Karpas-422 (cell line): ENCODE data around the gene PLA2G2C. TPM values are rescaled to one million over a fixed set of nuclear protein-coding genes. Genes with fewer than 3 reads are reported as not detected.

Experiments
- DNase-seq: peaks from one replicate; pipeline ENCODE4 v3.0.0-alpha.2; 2015
- H2AFZ ChIP-seq: fragments of 200-600 bp; sonication (generic); 2 replicates; pipeline ENCODE4 v1.6.1; 2014; ENCODE audit warnings: antibody characterized with exemption, low read length, mixed read lengths
- H3K27ac ChIP-seq: fragments of 200-600 bp; sonication (generic); 2 replicates; pipeline ENCODE4 v1.5.1; 2014; ENCODE audit warnings: mild to moderate bottlenecking, low read length, moderate library complexity
- H3K27me3 ChIP-seq: fragments of 200-600 bp; sonication (generic); 2 replicates; pipeline ENCODE4 v1.6.1; 2014; ENCODE audit warnings: low read length, mixed read lengths
- H3K36me3 ChIP-seq: fragments of 200-600 bp; sonication (generic); 2 replicates; pipeline ENCODE4 v1.6.1; 2014; ENCODE audit warnings: low read length, mixed read lengths; ENCODE audit not compliant: insufficient read depth
- H3K4me1 ChIP-seq: fragments of 200-600 bp; sonication (generic); 2 replicates; pipeline ENCODE4 v1.6.1; 2014; ENCODE audit warnings: mild to moderate bottlenecking, low read length, mixed read lengths
- H3K4me2 ChIP-seq: fragments of 200-600 bp; sonication (generic); 2 replicates; pipeline ENCODE4 v1.6.1; 2014; ENCODE audit warnings: low read length, low read depth, mild to moderate bottlenecking; ENCODE audit not compliant: poor library complexity, severe bottlenecking
- H3K4me3 ChIP-seq: fragments of 200-600 bp; sonication (generic); 2 replicates; pipeline ENCODE4 v1.5.1; 2014; ENCODE audit warnings: mild to moderate bottlenecking, antibody characterized with exemption, low read length, mixed read lengths
- H3K79me2 ChIP-seq: fragments of 200-600 bp; sonication (generic); 2 replicates; pipeline ENCODE4 v1.6.1; 2014; ENCODE audit warnings: mild to moderate bottlenecking, low read length, mixed read lengths
- H3K9ac ChIP-seq: fragments of 200-600 bp; sonication (generic); 2 replicates; pipeline ENCODE4 v1.6.0; 2014; ENCODE audit warnings: low read length
- H3K9me2 ChIP-seq: fragments of 200-600 bp; sonication (generic), shearing (Covaris generic); replicated peaks from 2 replicates; pipeline ENCODE4 v1.6.0; 2014; ENCODE audit warnings: mild to moderate bottlenecking, low read length, moderate library complexity; ENCODE audit not compliant: insufficient read depth
- H3K9me3 ChIP-seq: fragments of 300-700, 200-600 bp; sonication (generic); 2 replicates; pipeline ENCODE4 v1.6.1; 2014; ENCODE audit warnings: low read length, mixed read lengths
- H4K20me1 ChIP-seq: fragments of 200-600 bp; sonication (generic); 2 replicates; pipeline ENCODE4 v1.6.1; 2014; ENCODE audit warnings: mild to moderate bottlenecking, antibody characterized with exemption, low read length, low read depth; ENCODE audit not compliant: insufficient read depth
- total RNA-seq: library from RNA; depleted of rRNA; stranded (reverse); fragments of >200 nt; shearing (Covaris generic); gene quantifications from 2 replicates; pipeline ENCODE4 v1.2.3, GENCODE V29; 2014; ENCODE audit warnings: low replicate concordance

The PLA2G2C gene
- total RNA-seq, 1 experiment from 2014 or later: not detected

DNA sequence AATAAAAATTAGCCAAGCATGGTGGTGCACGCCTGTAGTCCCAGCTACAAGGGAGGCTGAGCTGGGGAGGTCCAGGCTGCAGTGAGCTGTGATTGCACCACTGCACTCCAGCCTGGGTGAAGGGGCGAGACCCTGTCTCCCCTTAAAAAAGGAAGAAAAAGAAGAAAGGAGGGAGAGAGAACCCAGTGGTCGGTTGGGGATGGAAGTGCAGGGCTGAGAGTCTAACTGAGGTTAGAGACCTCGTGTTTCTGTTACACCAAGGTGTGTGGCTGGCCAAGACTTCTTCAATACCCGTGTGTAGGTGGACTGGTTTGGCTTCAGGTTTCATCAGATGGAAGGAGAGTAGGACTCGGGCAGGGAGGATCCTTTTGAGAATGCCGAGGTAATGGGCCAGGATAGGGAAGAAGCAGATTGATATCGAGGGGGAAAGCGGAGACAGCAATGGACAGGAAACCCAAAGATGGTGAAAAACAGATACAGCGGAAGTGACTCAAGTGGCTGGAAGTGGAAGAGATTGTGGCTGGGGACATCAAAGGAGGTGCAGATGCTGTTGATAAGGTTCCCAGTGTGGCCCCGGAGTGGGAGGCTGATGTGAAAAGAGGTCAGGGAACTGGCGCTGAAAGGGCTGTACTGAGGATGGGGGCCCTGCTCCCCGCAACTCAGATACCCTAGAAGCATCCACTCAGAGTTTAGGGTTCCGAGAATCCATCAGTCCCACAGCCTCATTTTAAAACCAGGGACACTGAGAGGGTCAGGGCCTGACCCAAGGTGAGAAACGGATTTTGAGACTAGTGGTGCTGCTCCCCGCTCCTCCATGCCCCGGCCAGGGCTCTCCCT is 1.1 kb downstream of the PLA2G2C start:
- H3K9ac ChIP-seq: no peak overlapping the region
- H3K9me2 ChIP-seq: no peaks in the 10 kb centered on the region
- no peak overlapping the region; the same call in 1 of the 2 replicates for H2AFZ ChIP-seq
- no peak overlapping the region for H3K4me3 ChIP-seq
- H3K27me3 ChIP-seq: no peaks in the 10 kb centered on the region
- DNase-seq: no peak
- H3K4me1 ChIP-seq: peaks cover 24% of the 10 kb centered on the region
- no peak overlapping the region for H3K4me2 ChIP-seq
- H3K36me3 ChIP-seq: no peaks in the 10 kb centered on the region
- H4K20me1 ChIP-seq: no peaks in the 10 kb centered on the region
- no peaks in the 10 kb centered on the region for H3K79me2 ChIP-seq
- H3K27ac ChIP-seq: no peak overlapping the region
- no peaks in the 10 kb centered on the region for H3K9me3 ChIP-seq

DNA sequence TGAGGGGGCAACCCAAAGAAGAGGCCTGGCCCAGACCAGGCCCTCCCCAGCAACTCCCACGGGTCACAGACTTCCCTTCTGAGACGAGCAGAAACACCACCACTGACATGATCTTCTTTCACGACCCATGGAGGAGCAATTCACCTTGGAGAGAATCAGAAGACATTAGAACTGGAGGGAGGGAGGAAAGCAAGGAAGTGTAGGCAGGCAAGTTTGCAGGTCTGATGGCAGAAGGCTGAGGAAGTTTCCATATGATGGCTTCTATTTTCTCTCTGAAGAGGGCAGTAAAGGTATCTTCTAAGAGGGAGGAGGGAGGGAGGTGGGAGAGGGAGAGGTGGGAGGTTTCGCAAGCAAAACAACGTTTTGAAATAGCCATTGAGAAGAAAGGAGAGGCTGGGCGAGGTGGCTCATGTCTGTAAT is 1.8 kb downstream of the PLA2G2C start:
- Histone ChIP-seq H3K9me3 (no peaks in the 10 kb centered on the region), H3K9ac (no peak overlapping the region), H3K9me2 (no peaks in the 10 kb centered on the region), H2AFZ (no peak overlapping the region), H3K4me2 (no peak overlapping the region), H3K36me3 (no peaks in the 10 kb centered on the region), H3K4me3 (no peak overlapping the region), H3K79me2 (no peaks in the 10 kb centered on the region), H3K27ac (no peak overlapping the region), H3K4me1 (peaks cover 17% of the 10 kb centered on the region), H3K27me3 (no peaks in the 10 kb centered on the region), H4K20me1 (no peaks in the 10 kb centered on the region)
- no peak for DNase-seq

DNA sequence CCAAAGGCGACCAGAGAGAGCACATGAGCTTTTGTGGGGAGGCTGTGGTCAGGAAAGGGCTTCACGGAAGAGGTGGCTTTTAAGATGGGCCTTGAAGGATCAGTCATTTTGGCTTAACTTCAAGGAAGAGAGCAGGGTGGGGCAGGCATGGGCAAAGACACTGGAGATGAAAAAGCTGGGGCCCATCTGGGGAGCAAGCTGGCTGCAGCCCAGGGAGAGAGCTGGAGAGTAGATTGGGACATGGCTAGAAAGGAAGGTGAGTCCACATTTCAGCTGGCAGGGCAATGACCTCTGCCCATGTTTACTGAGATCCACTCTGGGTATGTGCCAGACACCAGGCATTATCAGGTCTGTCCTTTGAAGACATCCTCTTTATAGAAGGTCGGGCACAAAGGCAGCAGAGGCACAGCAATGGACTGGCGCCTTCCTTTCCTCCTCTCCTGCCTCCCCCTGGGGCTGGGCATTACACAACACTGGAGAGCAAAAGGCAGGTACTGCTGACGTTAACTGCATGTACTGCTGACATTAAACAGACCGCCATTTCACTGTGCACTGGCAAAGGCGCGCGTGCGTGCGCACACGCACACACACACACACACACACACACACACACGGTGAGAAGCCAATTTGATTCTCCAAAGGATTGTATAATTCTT is 2.6 kb downstream of the PLA2G2C start:
- Histone ChIP-seq H3K36me3 (no peaks in the 10 kb centered on the region), H3K79me2 (no peaks in the 10 kb centered on the region), H3K9me3 (no peaks in the 10 kb centered on the region), H3K4me3 (no peak overlapping the region), H3K9ac (no peak overlapping the region), H4K20me1 (no peaks in the 10 kb centered on the region), H3K27me3 (no peaks in the 10 kb centered on the region), H3K4me2 (no peak overlapping the region), H3K4me1 (peaks cover 11% of the 10 kb centered on the region), H2AFZ (no peak overlapping the region), H3K27ac (no peak overlapping the region), H3K9me2 (no peaks in the 10 kb centered on the region)
- DNase-seq: no peak

DNA sequence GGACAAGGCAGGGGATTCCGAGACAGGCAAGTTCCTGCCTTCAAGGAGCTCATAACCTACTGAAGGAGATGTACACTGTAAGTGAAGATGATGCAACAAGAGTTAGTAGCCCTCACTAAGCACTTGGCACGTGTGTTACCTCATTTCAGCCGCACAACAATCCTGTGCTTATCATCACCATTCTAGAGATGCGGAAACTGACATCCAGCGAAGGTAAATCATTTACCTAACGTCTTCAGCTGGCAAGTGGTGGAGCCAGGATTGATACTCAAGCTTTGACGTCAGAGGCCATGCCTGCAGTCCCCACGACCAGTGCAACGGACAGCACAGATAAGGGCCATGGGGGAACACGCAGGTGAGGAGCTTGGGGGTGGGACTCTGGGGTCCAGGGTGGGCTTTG is 3.3 kb downstream of the PLA2G2C start:
- Histone ChIP-seq H3K9me3 (no peaks in the 10 kb centered on the region), H2AFZ (no peak overlapping the region), H3K4me2 (no peak overlapping the region), H3K4me3 (no peak overlapping the region), H3K9me2 (no peaks in the 10 kb centered on the region), H3K36me3 (no peaks in the 10 kb centered on the region), H3K27me3 (no peaks in the 10 kb centered on the region), H3K9ac (no peak overlapping the region), H3K4me1 (peaks cover 6% of the 10 kb centered on the region), H3K79me2 (no peaks in the 10 kb centered on the region), H4K20me1 (no peaks in the 10 kb centered on the region), H3K27ac (no peak overlapping the region)
- no peak for DNase-seq

DNA sequence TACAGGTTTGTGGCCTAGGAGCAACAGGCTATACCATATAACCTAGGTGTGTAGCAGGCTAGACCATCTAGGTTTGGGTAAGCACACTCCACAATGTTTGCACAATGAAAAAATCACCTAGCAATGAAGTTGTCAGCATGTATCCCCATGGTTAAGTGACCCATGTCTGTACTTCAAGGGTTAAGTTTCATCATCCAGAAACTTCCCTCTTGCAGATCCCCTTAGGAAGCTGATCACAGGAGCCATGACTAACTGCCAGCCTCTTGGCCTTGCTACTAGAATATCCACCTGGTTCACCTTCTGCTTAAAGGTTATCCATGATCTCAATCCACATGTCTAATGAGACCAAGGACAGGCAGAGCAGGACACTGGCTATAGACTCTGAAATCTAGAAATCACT is 3.9 kb downstream of the PLA2G2C start:
- H3K9me3 ChIP-seq: no peaks in the 10 kb centered on the region
- no peaks in the 10 kb centered on the region for H3K36me3 ChIP-seq
- H3K4me2 ChIP-seq: no peak overlapping the region
- DNase-seq: no peak
- H4K20me1 ChIP-seq: no peaks in the 10 kb centered on the region
- no peaks in the 10 kb centered on the region for H3K9me2 ChIP-seq
- peaks cover 5% of the 10 kb centered on the region; the same call in 1 of the 2 replicates for H3K4me1 ChIP-seq
- H2AFZ ChIP-seq: no peak overlapping the region
- no peak overlapping the region for H3K4me3 ChIP-seq
- no peak overlapping the region for H3K27ac ChIP-seq
- H3K79me2 ChIP-seq: no peaks in the 10 kb centered on the region
- no peak overlapping the region for H3K9ac ChIP-seq
- H3K27me3 ChIP-seq: no peaks in the 10 kb centered on the region

DNA sequence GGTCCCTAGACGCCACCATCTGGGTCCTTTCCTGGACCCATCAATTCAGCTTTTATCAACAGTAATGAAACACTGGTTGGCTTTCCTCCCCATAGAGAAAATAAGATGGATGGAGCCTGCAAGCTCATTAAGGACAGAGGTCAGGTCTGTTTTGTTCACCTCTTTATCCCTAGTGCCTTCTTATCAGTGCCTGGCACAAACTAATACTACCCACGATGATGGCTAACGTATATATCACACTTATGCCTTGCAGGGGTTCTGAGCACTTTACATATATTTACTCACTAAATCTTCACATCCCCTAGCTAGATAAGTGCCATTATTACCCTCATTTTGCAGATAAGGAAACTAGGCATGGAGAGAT is 5.5 kb downstream of the PLA2G2C start:
- H3K4me2 ChIP-seq: no peak overlapping the region
- no peak overlapping the region for H3K27ac ChIP-seq
- no peak overlapping the region for H3K9ac ChIP-seq
- H3K36me3 ChIP-seq: no peaks in the 10 kb centered on the region
- no peaks in the 10 kb centered on the region for H3K27me3 ChIP-seq
- H3K9me3 ChIP-seq: no peaks in the 10 kb centered on the region
- no peak overlapping the region for H2AFZ ChIP-seq
- H3K4me1 ChIP-seq: peaks cover 5% of the 10 kb centered on the region; the same call in 1 of the 2 replicates
- DNase-seq: no peak
- H3K79me2 ChIP-seq: no peaks in the 10 kb centered on the region
- no peak overlapping the region for H3K4me3 ChIP-seq
- H3K9me2 ChIP-seq: no peaks in the 10 kb centered on the region
- no peaks in the 10 kb centered on the region for H4K20me1 ChIP-seq

DNA sequence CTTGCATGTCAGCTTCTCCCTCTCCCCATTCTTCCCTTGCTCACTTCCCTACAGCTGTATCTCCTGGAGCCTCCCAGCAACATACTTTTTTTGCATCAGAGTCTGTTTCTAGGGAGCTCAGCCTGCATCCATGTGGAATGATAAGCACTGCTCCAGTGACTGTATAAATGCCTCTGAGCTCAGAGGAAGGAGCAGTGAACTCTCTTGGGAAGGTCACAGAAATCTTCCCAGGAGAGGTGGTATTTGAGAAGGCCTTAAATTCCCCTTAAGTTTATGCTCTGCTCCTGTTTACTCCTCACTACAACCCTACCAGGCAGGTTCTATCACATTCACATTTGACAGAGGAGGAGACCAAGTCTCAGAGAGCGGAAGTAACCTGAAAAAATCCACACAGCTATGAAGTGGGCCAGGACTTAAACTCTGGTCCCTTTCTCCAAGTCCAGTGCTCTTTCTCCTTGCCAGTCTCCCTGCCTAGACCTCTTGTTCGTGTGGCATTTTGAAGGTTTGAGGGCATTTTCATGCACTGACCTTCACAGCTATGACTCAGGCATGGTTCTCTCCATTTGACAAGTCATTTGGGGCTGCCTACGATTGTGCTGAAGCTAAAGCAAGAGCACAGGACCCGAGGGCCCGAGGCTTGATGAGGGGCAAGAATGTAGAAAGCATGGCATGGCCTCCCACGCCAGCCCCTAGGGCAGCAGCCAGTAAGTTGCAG is 6.0 kb downstream of the PLA2G2C start:
- H3K79me2 ChIP-seq: no peaks in the 10 kb centered on the region
- peaks cover 3% of the 10 kb centered on the region; the same call in 1 of the 2 replicates for H3K4me1 ChIP-seq
- H3K27ac ChIP-seq: no peak overlapping the region
- H3K4me3 ChIP-seq: no peak overlapping the region
- no peaks in the 10 kb centered on the region for H3K27me3 ChIP-seq
- no peak overlapping the region for H3K4me2 ChIP-seq
- no peaks in the 10 kb centered on the region for H3K36me3 ChIP-seq
- H4K20me1 ChIP-seq: no peaks in the 10 kb centered on the region
- no peak overlapping the region for H3K9ac ChIP-seq
- DNase-seq: no peak
- H2AFZ ChIP-seq: no peak overlapping the region
- no peaks in the 10 kb centered on the region for H3K9me3 ChIP-seq
- no peaks in the 10 kb centered on the region for H3K9me2 ChIP-seq
